Measurements from ENCODE around the gene HACD1. TPM values are rescaled to one million over a fixed set of nuclear protein-coding genes. Genes with fewer than 3 reads are reported as not detected.

The HACD1 gene
- 45.4 and 113 TPM in 2 replicates for polyA plus RNA-seq (2011; rRNA removed)
- 21.0 and 23.2 TPM in 2 replicates for polyA minus RNA-seq (2011; rRNA and poly(A)+ RNA removed)

GRCh38 chr10:17617031-17617911 is at the start of gene HACD1:
Gene HACD1, minus strand, starts transcription at chr10:17617374. Its CDS starts 35 bp downstream, at chr10:17617339.
- DNase-seq (ENCODE audit: low read depth) = no peak
- POLR2A ChIA-PET = interaction anchor here (0.6 to 0.7 kb wide), 2 partner anchors 68 to 95 kb away, joined by 3 to 16 read pairs; no protein-coding TSS in a partner anchor
- no peaks in the 10 kb centered on the region for H3K27me3 ChIP-seq (ENCODE audit: control insufficient read depth, insufficient read depth, low read length)
- H3K36me3 ChIP-seq (ENCODE audit: control insufficient read depth, insufficient read depth, low read length) = no peaks in the 10 kb centered on the region
- CTCF ChIA-PET = interaction anchor here (0.7 to 1.7 kb wide), 5 partner anchors 9 to 621 kb away, joined by 3 to 6 read pairs (median 3); partner anchors contain the start of gene STAM
- peak; percentile 47 for TF ChIP-seq CTCF (IDR thresholded peaks at IDR 0.05; ENCODE audit: insufficient read depth, low read depth, low read length)
- peak within 1 kb of the TSS; percentile 82 for H3K4me3 ChIP-seq (ENCODE audit: low read depth, low read length)

- CTCF ChIA-PET = interaction anchor here (0.6 kb wide), 1 partner anchor 201 kb away, joined by 3 read pairs; no protein-coding TSS in a partner anchor
- H3K4me3 ChIP-seq (ENCODE audit: low read depth, low read length) = no peak overlapping the region
Observed at GRCh38 chr10:17665747-17666146, 48.6 kb upstream of the HACD1 start.

GRCh38 chr10:17663450-17663849 is 46.3 kb upstream of the HACD1 start:
- H3K27me3 ChIP-seq (ENCODE audit: control insufficient read depth, insufficient read depth, low read length) = no peaks in the 10 kb centered on the region
- TF ChIP-seq CTCF (IDR thresholded peaks at IDR 0.05; ENCODE audit: insufficient read depth, low read depth, low read length) = no peak
- H3K4me3 ChIP-seq (ENCODE audit: low read depth, low read length) = no peak overlapping the region
- H3K36me3 ChIP-seq (ENCODE audit: control insufficient read depth, insufficient read depth, low read length) = peaks cover 1% of the 10 kb centered on the region
- CTCF ChIA-PET = no interaction called here
- POLR2A ChIA-PET = no interaction called here
- no peak for DNase-seq (ENCODE audit: low read depth)

More at GRCh38 chr10:17665747-17666146, 48.6 kb upstream of the HACD1 start:
- peaks cover 1% of the 10 kb centered on the region for H3K36me3 ChIP-seq (ENCODE audit: control insufficient read depth, insufficient read depth, low read length)
- POLR2A ChIA-PET = no interaction called here
- no peaks in the 10 kb centered on the region for H3K27me3 ChIP-seq (ENCODE audit: control insufficient read depth, insufficient read depth, low read length)
- TF ChIP-seq CTCF (IDR thresholded peaks at IDR 0.05; ENCODE audit: insufficient read depth, low read depth, low read length) = no peak
- peak; percentile 81 for DNase-seq (ENCODE audit: low read depth)

- no peak for TF ChIP-seq CTCF (IDR thresholded peaks at IDR 0.05; ENCODE audit: insufficient read depth, low read depth, low read length)
- no peak overlapping the region for H3K4me3 ChIP-seq (ENCODE audit: low read depth, low read length)
- CTCF ChIA-PET = interaction anchor here (0.7 to 2.8 kb wide), 4 partner anchors 9 to 43 kb away, joined by 3 to 10 read pairs (median 4); partner anchors contain the start of gene STAM
- no peaks in the 10 kb centered on the region for H3K27me3 ChIP-seq (ENCODE audit: control insufficient read depth, insufficient read depth, low read length)
- DNase-seq (ENCODE audit: low read depth) = no peak
- peaks cover 1% of the 10 kb centered on the region for H3K36me3 ChIP-seq (ENCODE audit: control insufficient read depth, insufficient read depth, low read length)
- POLR2A ChIA-PET = no interaction called here
Observed at GRCh38 chr10:17662193-17663138, 45.3 kb upstream of the HACD1 start.

Data from BJ (cell line).